Endometrium (tissue), 2 donors: ENCODE measurements around the gene KANSL1.
"Not testable (repeated sequence)": the region's sequence is repeated elsewhere in the genome, so short reads cannot be mapped to it uniquely, and the experiment has no call there.

Experiments used
- FAIRE-seq: peaks from 2 replicates; lab custom pipeline; 2012; peaks lifted over from hg19 to GRCh38; lab: Jason Lieb, UNC
- donor health status: control.
- donor health status: control.

Gene KANSL1

GRCh38 chr17:46111236-46111635 is 82.0 kb downstream of the KANSL1 start:
- not testable (repeated sequence) for FAIRE-seq

GRCh38 chr17:46110219-46110618 is 83.0 kb downstream of the KANSL1 start:
- FAIRE-seq = no peak

GRCh38 chr17:46109603-46110189 is 83.5 kb downstream of the KANSL1 start:
- FAIRE-seq = no peak

GRCh38 chr17:46108550-46109110 is 84.6 kb downstream of the KANSL1 start:
- no peak for FAIRE-seq

GRCh38 chr17:46108120-46108519 is 85.1 kb downstream of the KANSL1 start:
- no peak for FAIRE-seq

GRCh38 chr17:46106966-46107644 is 86.1 kb downstream of the KANSL1 start:
- no peak for FAIRE-seq

- not testable (repeated sequence) for FAIRE-seq
Observed at GRCh38 chr17:46102806-46103205, 90.4 kb downstream of the KANSL1 start.

GRCh38 chr17:46101785-46102617 is 91.2 kb downstream of the KANSL1 start:
- not testable (repeated sequence) for FAIRE-seq

- FAIRE-seq = no peak
Observed at GRCh38 chr17:46100590-46100989, 92.6 kb downstream of the KANSL1 start.

- FAIRE-seq = no peak
Observed at GRCh38 chr17:46099865-46100264, 93.4 kb downstream of the KANSL1 start.

- no peak for FAIRE-seq
Observed at GRCh38 chr17:46097497-46097896, 95.7 kb downstream of the KANSL1 start.

GRCh38 chr17:46092991-46093390 is 100.2 kb downstream of the KANSL1 start:
- no peak for FAIRE-seq

GRCh38 chr17:46090871-46091270 is 102.4 kb downstream of the KANSL1 start:
- no peak for FAIRE-seq

GRCh38 chr17:46089389-46089965 is 103.8 kb downstream of the KANSL1 start:
- FAIRE-seq = no peak

GRCh38 chr17:46088595-46088994 is 104.6 kb downstream of the KANSL1 start:
- FAIRE-seq = no peak

- FAIRE-seq = not testable (repeated sequence)
Observed at GRCh38 chr17:46087871-46088270, 105.4 kb downstream of the KANSL1 start.

- no peak for FAIRE-seq
Observed at GRCh38 chr17:46086821-46087220, 106.4 kb downstream of the KANSL1 start.

- no peak for FAIRE-seq
Observed at GRCh38 chr17:46085522-46085921, 107.7 kb downstream of the KANSL1 start.

GRCh38 chr17:46082257-46082656 is 111.0 kb downstream of the KANSL1 start:
- no peak for FAIRE-seq

GRCh38 chr17:46081018-46081320 is 112.3 kb downstream of the KANSL1 start:
- FAIRE-seq = no peak

- FAIRE-seq = no peak
Observed at GRCh38 chr17:46080118-46081017, 112.9 kb downstream of the KANSL1 start.

GRCh38 chr17:46078675-46079074 is 114.6 kb downstream of the KANSL1 start:
- FAIRE-seq = no peak
